GM21717 (cell line): ENCODE data around the gene SLC38A1.
A peak's percentile ranks its signal among the peaks of the same experiment; 100 is the strongest.
"Not testable (repeated sequence)": the region's sequence is repeated elsewhere in the genome, so short reads cannot be mapped to it uniquely, and the experiment has no call there.

Experiments
- ATAC-seq: cut with Tn5 transposase; IDR thresholded peaks from one replicate; pipeline ENCODE4 v1.9.1; 2021; ENCODE audit warnings: mild to moderate bottlenecking, moderate library complexity; ENCODE audit not compliant: unreplicated experiment

Gene SLC38A1

DNA sequence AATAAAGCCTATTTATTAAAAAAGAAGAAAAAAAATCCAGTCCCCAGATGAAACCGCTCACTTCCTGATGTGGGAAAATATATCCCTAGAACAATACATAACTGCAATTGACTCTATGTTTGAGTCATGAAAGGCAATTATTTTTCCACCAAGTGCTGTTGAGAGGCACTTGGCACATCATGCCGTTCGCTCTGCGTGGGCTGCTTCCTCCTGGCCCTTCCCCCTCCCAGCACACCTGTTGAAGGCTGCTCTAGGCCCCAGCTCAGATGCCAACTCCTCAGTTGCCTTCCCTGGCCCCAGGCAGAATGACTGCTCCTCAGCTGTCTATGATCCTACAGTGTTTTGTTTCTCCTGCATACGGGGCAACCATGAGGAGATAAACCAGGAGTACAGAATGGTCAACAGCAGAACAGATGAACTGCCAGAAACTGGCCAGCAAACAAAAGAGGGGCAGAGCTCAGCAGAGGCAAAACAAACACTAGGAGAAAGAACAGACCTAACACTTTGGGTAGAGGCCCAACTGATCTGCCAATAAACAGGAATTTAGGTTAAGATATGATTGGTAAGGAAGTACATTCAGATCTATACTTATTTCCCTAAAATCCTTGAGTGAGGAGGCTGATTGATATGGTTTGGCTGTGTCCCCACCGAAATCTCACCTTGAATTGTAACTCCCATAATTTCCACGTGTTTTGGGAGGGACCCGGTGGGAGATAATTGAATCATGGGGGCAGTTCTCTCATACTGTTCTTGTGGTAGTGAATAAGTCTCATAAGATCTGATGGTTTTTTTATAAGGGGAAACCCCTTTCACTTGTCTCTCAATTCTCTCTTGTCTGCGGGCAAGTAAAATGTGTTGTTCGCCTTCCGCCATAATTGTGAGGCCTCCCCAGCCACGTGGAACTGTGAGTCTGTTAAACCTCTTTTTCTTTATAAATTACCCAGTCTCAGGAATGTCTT lies 58.6 kb downstream of the SLC38A1 start:
- ATAC-seq: peak; percentile 65

DNA sequence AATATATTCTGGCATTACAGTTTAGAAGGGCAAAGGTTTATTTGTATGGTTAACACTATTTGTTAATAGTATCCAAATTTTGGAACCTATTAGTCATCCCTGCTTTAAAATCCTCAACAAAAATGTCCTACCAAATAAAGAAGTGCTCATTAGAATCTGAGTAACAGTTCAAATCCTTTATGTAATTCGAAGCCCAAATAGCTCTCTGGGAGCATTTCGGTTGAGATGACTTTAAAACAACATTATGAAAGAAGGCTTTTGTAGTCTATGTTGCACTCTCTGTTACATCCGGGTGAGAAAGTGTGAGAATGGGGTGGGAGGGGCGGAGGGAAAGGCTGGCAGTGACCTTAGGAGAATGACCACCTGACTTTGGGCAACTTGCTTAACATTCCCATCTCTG lies 59.7 kb downstream of the SLC38A1 start:
- ATAC-seq: no peak

DNA sequence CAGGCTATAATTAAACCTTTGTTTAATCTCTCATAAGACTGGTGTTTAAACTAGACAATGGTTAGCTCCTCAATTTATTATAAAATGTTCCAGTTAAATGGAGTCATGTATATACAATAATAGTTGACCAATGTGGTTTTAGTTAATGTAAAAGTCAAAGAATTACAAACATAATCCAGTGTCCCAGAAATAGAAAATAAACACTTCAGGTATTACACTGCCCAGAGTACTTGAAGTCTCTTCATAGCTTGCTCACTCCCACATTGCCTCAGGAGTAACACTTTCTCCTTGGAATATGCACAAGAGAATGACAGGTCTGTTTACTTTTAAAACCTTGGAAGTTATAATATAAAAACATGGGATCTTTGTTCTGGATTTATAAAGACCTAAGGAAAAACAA lies 60.5 kb downstream of the SLC38A1 start:
- no peak for ATAC-seq

DNA sequence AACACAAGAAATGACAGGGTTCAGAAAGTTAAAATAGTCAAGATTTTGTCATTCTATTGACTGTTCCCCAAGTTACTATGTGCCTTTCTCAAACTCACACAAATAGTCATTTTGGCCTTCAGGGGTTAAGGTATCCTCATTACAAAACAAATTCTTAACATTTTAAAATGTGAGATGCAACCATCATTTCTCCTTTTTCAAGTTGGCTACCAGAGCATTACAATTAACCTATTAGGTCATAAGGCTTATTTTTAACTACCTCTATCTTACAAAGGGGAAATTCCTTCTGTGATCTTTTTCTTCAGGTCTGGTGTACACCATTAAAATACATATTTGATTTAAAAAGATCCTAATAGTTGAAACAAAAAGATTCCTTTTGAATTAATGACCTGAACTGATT lies 61.2 kb downstream of the SLC38A1 start:
- no peak for ATAC-seq

DNA sequence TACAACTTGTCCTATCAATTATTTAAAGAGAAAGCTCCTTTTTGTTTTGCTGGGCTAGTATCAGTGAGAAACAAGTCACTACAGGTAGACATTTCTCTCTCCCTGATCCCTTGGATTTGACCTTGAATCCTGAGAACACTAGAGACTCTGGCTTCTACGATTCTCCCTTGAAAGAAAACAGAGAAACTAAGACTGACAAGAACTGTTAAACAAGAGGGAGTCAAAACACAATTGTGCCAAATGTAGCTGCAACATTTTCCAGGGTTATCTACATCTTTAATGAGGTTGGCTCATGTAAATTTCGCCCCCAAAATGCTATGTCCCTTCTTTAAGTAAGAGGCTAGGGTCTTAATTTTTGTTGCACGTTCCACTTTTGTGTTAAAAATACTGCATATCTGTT lies 62.4 kb downstream of the SLC38A1 start:
- ATAC-seq: no peak

DNA sequence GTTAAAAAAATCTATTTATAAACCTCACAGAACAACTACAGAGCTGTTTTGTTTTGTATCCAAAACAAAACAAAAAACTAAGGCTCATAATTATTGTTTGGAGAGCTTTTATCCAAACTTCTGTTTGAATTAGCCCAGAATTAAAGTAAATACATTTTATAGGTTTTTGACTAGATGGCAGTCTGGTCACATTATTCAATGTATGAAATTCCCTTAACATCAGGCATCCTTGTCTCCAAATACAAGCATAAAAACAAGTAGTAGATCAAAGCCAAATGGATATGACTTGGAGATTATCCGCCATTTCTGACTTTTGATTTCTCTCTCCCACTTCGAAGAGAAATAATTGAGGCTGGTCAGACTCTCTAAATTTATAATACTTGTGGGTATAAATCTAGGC lies 63.5 kb downstream of the SLC38A1 start:
- no peak for ATAC-seq

DNA sequence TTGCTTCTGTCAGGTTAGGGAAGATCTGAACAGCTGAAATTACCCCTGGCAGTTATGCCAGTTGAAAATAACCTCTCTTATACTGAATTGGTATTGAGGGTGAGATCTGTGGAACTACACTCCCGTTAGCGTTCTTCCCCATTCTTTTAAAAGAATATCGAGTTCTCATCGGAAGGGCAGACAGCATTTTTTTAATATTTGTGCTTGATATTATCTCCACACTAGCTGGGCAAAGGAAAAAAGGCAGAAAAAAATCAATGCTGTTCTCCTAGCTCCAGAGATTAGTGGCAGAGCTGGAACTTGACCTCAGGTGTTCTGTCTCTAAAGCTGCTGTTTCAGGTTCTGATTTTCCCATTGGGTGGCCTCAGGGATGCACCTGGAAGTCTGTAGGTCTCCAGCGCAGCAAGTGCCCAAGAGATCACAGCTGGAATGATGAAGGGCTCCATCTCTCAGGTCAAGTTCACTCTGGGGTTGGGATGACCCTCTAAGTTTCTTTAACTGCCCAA lies 67.5 kb downstream of the SLC38A1 start:
- ATAC-seq: no peak

DNA sequence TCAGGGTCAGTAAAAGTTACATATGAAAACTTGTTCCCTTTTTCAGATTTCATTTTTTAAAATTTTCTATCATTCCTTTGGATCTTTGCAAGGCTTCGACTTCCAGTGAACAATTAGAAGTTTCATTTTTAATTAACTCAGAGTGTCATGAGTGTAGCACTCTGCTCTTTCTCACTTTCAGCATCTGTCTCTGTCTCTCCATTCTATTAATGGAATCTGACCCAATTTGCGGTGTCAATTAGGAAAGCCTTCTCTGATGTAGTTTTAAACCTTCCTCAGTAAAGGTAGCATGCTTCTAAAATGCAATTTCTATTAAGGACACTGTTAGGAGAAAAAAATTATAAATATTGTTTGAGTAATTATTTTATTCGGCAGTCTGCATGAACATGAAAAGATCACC lies 68.3 kb downstream of the SLC38A1 start:
- ATAC-seq: no peak

DNA sequence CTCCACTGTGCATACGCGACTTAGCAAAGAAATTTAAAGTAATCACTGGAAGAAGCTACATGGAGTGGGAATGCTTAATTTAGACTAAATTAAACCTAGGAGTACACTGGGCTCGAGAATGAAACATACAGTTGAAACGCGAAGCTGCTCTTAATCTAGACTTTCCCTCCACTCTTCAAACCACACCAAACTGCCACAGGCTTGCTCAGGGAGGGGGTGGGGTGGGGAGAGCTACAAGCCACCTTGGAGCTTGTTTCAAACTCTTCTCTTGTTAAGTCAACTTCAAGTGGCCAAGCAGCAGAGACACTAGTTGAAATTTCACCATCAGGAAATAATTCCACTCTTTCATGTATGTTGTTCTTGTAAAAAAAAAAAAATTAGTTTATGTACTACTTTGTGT lies 69.9 kb downstream of the SLC38A1 start:
- no peak for ATAC-seq

DNA sequence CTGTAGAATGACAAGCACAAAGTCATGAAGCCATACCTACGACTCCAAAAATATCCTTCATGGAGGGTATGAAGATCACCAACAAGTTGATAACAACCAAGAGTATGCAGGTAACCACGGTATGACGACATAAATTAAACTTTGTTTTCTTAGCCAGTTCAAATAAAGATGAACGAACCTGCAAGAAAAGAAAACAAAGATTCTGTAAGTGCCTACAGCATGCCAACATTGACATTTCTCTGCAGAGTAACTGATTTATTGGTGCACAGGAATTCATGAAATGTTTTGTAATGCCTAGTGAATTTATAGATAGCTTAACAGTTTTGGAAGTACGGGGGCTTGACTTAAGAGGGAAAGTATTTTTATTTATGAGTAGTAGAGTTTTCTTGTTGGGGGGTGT lies 71.0 kb downstream of the SLC38A1 start:
- ATAC-seq: no peak

DNA sequence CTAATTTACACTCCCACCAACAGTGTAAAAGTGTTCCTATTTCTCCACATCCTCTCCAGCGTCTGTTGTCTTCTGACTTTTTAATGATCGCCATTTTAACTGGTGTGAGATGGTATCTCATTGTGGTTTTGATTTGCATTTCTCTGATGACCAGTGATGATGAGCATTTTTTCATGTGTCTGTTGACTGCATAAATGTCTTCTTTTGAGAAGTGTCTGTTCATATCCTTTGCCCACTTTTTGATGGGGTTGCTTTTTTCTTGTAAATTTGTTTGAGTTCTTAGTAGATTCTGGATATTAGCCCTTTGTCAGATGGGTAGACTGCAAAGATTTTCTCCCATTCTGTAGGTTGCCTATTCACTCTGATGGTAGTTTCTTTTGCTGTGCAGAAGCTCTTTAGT lies 78.3 kb downstream of the SLC38A1 start:
- not testable (repeated sequence) for ATAC-seq

DNA sequence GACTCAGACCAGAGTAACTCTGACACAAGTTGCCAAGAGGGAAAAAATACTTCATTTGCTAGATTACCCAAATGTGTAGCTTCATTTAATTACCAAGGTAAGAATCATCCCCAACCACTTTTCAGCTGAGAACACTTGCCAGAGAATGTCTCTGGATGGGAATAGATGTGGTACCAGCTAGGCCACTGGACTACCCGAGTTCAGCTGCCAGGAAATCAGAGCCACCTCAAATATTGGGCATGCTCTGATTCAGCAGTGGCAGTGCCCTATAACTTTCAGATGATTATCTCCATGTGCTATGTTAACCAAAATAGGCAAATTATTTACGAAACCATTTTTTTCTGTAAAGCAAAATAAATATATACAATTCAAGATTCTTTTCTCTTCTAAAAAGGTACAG lies 80.7 kb downstream of the SLC38A1 start:
- ATAC-seq: no peak

DNA sequence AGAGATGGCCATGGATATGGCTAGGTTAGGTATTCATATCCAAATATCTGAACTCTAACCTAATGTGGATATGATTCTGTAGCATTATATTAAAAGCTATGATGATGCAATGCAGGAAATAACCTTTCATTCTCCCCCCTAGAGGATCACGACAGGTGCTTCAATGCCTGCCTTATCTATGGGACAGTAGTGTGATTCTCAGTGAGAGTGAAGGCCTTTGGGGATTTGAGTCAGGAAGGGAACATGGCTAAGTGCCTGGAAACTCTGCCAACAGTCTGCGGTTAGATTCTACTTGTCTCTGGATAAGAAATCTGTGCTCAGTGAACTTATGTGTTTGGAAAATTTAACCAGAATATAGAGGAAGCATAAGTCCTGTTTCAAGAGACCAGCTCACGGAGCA lies 81.8 kb downstream of the SLC38A1 start:
- ATAC-seq: no peak

DNA sequence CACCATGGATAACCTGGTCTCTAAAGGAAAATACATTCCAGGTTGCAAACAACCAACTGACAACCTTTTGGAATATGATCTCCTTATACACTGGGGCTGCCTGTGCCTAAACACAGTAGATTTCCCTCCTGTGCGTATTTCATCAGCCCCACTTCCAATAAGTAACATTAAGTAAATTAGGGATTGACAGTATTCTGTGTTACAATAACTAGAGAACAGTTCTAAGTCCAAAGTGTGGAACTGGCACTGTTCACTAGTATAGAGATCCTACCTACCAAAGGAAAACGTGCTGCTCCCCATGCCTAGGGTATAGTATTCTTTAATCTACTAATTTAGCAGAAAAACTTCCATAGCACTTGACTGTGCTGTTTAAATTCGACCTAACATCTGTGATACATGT lies 82.8 kb downstream of the SLC38A1 start:
- ATAC-seq: no peak

DNA sequence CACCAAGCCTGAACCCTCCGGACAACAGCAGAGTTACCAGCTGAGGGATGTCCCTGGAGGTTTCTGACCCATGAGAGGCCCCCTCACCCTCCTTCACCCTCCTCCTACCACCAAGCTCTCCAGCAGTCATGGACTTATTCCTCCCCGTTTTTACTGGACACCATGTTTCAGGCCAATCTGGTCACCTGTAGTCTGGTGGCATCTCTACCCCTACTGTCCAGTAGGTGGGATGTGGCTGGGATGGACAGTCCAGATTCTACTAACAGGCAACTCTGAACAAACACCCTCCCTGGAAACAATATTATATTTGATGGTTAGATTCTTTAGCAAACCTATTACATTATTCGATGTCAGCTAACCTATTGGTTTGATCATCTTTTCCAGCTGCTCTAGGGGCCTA lies 83.2 kb downstream of the SLC38A1 start:
- no peak for ATAC-seq

DNA sequence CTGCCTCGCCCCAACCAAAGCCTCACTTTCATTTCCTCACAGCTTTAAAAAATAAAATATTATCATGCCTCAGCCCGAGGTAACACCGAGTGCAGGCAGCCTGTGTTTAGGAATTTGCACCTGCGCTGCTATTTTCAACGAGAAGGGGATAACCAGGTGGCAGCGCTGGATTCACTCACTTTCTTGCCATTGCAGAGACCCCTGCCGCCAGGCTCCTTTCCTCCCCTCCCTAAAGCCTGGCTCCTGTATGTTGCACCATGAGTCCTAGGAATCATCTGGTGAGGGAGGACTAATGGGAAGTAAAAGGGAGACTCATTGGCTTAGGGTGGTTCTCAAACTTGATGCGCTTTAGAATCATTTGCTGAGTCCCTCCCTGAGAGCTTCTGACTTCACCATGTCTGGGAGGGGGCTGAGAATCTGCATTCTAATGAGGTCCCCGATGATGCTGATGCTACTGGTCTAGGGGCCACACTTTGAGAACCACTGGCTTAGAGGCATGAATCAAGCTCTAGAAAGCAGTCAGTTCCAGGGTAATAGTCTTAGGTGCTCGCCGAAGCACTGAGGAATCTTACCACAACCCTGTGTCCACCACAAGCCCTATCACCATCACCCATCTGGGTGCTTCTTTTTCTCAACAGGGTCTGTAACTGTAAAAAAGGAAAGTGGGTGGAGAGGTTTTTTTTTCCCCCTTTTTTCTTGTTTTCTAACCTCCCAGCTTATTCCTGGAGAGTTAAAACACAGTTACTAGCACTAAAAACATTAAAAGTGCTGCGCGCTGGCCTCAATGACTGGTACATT lies 83.8 kb downstream of the SLC38A1 start:
- no peak for ATAC-seq

DNA sequence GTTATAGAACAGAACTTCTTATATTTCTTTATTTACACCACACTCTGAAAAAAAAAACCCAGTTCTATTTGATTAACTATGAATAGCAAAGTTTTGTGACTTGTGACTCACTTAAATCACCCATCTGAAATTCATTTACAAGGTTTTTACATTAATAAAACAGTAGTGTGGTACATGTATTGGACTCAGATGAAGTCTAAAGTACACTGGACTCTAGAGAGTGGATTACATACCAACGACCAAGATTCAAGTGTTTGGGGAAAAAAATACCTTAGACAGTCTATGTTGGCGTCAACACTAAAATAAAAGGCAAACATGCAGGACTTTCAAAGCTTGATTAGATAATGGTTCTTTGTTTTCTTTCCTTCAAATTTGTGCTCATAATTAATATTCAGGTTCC lies 85.7 kb downstream of the SLC38A1 start:
- no peak for ATAC-seq

DNA sequence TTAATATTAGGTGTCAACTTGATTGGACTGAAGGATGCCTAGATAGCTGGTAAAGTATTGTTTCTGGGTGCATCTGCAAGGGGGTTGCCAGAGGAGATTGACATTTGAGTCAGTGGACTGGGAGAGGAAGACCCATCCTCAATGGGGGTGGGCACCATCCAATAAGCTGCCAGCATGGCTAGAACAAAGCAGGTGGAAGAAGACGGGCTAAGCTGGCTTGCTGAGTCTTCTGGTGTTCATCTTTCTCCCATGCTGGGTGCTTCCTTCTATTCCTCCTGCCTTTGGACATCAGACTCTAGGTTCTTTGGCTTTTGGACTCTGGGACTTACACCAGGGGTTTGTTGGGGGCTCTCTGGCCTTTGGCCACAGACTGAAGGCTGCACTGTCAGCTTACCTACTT lies 87.4 kb downstream of the SLC38A1 start:
- no peak for ATAC-seq

DNA sequence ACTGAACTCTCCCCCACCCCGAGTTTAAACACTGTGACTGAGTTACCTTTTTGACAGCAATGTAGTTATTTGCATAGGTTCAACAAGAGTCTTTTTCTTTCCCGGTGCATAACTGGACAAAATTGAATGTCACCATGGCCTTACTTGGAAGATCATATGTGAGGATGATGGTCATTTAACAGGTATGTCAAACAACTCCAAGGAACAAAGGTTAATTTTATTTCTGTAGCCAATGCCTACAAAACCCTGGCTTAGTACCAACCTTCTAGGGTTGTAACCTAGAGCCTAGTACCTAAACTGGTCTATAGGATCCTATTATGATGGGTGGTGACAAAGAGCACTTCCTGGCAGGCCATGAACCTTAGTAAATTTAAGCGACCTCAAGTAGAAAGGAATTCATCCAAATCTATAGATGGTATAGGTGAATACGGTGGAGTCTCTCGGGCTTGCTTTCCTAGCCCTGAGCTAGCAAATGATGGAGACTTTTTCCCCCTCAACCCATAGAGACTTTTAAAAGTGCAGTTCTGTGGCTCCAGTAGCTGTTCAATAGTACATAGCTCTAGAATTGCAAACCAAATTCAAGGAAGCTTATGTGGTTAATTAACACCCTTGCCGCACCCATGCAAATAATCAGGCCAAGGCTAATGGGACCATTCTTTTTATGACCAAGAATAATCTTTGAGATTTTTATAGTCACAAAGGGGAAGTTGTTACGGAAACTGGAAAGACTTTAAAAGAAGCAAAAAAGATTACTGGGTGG lies 89.0 kb downstream of the SLC38A1 start:
- ATAC-seq: peak; percentile 42

DNA sequence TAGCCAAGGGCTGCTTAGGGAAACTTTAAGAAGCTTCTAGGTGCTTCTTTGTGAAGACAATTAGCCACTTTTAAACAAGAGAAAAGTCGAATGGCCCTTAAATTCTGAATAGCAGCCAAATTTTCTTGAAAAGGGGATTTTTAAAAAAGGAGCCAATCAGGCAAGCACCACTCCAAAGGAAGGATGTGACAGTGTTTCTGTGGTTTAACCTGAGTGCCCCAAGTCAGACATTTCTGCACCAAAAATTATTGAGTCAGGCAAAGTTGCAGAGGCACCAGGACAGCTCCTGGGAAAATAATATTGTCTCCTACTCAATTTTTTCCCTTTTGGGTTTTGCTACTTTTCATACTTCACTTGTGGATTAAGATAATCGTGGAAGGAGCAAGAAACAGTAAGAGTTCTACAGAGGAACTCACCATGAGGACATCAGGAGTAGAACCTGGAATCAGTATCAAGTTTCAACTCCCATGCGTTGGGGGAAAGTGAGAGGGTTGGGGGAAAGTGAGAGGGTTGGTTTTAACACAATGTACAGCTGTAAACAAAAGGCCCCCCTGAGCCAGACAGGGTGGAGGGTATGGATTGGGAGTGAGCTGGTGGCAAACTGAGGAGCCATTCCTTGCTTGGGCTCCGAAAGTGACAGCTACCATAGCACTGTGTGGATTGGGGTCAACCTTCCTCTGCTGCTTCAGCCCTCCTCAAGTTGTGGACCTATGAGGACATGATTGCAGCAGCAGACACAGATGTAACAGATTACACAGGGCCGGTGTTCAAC lies 90.8 kb downstream of the SLC38A1 start:
- ATAC-seq: no peak
